Stimulated activated CD8-positive, alpha-beta memory T cell treated with anti-CD3 and anti-CD28 coated beads, Interleukin-4, amount 100 ng/mL, for 1 hour (primary cell): ENCODE measurements around the gene MOXD1.

Source experiments
- DNase-seq, 2 donors: peaks; one replicate each; pipeline ENCODE4 v3.0.0-alpha.2; 2020; ENCODE audit warnings: low read depth in 2 of 2, low spot score in 1 of 2

MOXD1 gene

DNA sequence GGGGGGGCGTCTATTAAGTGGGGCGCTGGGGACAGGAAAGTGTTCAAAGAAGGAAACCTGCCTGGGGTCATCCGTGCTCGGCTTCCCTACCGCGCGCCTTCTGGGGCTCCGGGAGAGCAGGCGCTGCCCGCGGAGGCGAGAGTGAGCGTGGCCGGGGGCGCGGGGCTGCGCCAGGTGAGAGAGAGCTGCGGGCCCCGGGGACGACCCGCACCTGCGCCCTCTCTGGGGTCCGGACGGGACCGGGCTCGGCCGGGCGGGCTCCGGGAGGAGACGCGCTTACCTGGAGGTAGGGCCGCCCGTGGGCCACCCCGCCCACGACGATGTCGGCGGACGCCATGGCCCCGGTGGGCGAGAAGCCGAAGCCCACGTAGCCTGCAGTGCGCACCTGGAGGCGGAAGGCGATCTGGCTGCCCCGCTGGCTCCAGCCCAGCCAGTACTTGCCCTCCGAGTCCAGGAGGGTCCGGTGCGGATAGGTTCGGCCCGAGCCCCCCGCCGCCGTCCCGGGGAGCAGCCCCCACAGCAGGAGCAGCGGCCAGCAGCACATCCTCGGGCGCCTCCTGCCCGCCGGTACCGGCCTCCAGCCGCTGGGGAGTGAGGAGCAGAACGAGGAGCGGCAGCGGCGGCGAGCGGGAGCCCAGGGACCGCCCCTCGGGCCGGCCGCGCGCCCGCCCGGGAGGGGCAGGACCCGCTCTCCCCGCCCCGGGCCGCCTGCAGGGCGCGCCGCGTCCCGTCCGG, at the start of gene MOXD1:
Gene MOXD1, minus strand, starts transcription at position 593 of the 735 bp plus-strand sequence. Its CDS starts 49 bp downstream, at position 544.
- DNase-seq: no peak

DNA sequence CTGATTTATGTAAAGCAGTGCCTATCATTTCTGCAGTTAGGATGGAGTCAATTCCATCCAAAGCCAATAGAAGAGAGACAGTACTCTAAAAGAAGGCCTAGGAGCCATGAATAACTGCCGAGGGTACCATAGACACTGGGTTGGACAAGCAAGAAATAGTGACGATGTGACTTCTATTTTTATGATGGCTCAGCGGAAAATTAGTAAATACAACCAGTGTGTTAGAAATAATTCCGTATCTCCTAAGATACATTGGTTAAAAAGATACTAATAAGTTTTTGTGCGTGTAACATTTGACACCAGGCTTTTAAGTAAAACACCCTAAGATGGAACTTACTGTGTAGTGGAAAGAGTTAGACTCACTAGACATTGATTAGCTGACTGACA, 45.6 kb upstream of the MOXD1 start:
- DNase-seq: no peak

DNA sequence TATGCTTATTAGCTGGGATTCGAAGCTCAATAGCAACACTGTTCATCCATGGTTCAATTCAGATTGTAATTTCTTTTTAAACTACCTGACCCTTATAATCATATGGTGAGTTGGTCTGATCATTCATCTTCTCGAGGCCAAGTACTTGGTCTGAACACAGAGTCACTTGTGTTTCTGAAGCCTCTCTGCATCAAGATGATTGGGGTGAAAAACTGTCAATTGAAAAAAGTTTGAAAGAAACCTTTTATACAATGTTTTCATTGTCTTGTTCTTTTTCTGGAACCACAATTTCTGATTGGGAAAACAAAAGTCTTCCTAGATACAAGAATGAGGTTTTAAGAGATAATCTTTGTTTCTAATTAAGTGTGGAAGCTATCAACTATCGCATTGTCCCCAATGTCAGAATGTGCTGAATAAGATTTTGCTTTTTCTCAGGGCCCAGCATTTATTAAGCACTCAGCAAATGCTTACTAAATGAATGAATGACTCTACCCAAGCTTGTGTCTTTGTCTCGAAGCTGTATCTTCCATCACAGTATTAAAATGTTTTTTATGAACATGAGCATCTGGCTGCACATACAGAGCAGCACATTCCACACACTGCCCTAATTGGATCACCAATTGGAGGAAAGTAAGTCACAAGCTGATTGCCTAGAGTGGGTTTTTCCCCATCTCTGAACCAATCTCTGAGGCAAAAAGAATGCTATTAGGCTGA, 45.0 kb upstream of the MOXD1 start:
- DNase-seq: no peak

DNA sequence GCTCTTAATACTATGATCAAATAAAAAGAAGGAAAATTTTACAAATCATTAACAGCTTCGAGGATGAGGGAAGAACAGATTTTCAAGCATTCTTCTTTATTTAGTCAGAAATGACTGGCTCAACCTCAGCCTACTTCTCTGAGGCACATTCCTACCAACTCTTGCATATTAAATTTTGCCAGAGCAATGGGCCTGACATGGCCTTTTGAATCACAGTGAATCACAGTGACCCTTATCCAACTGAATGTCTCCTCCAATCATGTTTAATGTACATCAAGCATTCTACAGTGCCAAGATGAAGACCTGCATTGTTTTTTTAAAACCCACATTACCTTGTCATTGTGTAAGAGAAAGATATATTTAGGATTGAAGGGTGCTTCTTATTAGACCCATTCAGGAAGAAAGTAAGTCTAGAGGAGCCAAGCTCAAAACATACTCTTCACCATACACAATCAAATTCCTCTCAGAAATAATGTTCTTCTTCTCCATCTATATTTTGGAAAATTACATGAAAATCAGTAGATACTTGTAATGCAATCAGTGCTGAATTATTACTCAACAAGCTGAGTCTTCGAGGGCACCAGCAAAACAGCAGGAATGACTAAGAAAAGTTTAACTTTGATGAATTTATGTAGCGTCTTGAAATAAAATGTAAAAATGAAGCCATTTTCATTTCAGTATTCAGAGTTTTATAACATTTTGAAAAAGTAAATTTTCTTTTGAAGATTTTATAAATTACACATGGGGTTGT, 44.1 kb upstream of the MOXD1 start:
- DNase-seq: no peak

DNA sequence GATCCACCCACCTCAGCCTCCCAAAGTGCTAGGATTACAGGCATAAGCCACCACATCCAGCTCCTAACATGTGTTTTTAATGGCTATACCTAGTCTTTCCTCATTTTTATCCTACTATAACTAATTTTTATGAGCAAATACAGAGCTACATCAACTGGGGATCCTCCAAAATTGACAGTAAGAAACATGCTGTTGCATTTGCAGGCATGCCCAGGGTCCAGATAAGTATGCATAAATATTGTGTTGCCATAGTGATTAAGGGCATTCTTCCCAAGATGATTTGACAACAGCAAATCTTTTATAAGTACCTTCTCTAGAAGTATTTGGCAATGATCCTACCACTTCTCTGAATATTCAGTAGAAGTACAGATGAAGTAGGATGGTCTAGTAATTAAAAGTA, 41.9 kb upstream of the MOXD1 start:
- DNase-seq: no peak

DNA sequence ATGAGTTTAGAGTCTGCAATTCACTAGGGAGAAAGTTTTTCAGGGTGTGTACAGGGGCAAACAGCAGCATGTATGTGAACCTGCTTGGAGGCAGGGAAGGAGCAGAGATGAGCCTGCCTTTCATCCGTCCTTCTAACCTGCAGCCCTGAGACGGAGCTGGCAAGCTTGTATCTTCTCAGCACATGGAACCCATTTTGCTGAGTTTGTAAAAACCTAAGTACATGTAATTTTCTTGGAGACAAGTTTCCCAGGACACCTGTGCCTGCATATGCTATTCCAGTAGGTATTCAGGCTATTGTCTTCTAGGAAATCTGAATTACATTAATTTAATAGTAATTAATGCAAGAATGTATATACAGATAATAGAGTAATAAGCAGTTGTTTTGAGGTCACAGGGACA, 28.8 kb upstream of the MOXD1 start:
- no peak for DNase-seq

DNA sequence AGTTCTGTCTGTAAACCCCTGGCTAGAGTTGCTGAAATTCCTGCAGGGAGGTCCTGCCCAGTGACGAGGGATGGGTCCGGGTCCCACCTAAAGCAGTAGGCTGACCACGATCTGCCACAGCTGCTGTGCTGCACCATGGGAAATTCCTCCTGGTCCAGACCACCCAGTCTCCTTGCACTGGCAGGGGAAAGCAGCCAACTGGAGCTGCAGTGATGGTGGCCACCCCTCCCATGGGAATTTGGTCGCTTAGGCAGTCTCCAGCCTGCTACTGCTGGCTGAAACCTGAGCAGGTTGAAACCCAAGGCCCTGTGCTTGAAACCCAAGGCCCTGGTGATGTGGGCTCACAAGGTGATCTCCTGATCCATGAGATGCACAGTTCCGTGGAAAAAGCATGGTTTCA, 23.9 kb upstream of the MOXD1 start:
- no peak for DNase-seq

DNA sequence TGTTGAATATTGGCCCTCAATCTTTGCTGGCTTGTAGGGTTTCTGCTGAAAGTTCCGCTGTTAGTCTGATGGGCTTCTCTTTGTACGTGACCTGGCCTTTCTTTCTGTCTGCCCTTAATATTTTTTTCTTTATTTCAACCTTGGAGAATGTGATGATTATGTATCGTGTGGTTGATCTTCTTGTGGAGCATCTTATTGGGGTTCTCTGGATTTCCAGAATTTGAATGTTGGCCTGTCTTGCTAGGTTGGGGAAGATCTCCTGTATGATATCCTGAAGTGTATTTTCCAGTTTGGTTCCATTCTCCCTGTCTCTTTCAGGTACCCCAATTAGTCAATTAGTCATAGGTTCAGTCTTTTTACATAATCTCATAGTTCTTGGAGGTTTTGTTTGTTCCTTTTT, 22.6 kb upstream of the MOXD1 start:
- DNase-seq: no peak

DNA sequence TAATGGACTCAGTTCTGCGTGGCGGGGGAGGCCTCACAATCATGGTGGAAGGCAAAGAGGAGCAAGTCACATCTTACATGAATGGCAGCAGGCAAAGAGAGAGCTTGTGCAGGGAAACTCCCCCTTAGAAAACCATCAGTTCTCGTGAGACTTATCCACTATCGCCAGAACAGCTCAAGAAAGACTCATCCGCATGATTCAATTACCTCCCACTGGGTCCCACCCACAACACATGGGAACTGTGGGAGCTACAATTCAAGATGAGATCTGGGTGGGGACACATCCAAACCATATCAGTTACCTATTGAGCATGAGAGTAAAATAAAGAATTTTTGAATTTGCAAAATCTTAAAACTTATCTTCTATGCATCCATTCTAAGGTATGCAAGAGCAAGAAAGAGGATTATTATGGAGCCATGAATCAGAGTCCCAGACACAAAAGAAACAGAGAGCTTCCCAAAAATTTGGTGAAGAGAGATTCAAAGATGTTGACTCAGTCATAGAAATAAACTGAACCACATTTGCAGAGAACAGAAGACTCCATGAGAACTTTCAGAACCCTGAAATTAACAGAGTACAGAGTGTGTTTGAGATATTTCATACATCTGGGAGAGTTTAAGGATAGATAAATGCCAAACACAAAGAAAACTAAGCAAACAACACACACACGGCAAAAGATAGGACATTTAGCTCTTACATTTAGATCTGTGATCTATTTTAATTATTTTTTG, 17.1 kb upstream of the MOXD1 start:
- DNase-seq: no peak

DNA sequence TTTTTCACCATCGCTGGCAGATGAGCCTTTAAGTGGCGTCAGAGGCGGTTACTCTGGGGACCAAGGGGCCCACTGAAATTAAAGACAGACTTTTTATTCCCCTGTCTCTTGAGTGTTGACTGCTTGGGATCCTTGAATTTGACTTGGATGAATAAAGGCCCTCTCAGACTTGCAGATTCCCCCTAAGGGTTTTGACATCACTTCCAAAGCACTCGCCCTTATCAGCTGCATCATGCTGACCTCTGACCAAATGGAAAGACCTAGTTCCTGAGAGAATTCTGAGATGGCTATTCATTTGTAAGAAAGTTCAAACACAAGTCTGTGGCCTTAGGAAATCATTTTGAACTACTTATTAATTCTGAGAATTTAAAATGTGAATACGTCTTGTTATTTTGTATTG, 13.5 kb upstream of the MOXD1 start:
- no peak for DNase-seq

DNA sequence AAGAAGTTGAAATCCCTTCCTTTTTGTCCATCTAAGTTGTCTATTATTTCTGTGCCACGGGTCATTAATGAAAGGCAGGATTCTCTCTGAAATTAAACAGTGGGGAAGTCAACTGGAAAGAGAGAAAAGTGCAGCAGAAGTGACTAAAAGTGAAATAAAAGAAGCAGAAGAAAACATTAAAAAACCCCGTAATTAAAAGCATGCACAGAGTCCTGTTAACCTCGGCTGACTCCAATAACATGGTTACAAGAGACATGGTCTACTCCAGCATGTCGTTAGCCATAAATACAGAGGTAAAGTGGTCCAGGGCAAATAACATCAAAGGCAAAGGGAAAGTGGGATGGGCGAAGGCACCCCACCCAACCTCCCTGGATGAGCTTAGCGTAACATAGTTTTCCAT, 13.0 kb upstream of the MOXD1 start:
- no peak for DNase-seq

DNA sequence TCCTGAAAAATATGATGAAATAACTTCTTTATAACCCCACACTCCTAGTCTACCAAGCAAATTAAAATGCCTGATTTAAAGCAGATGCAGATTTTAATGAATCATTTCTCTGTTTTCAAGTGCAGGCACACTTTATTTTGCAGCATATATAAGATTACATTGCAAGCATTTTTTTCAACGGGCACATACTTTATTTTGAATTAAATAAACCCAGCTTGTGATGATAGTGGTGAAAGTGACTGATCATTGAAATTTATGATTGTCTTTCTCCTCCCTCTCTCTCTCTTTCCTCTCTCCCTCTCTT, 12.2 kb upstream of the MOXD1 start:
- no peak for DNase-seq

DNA sequence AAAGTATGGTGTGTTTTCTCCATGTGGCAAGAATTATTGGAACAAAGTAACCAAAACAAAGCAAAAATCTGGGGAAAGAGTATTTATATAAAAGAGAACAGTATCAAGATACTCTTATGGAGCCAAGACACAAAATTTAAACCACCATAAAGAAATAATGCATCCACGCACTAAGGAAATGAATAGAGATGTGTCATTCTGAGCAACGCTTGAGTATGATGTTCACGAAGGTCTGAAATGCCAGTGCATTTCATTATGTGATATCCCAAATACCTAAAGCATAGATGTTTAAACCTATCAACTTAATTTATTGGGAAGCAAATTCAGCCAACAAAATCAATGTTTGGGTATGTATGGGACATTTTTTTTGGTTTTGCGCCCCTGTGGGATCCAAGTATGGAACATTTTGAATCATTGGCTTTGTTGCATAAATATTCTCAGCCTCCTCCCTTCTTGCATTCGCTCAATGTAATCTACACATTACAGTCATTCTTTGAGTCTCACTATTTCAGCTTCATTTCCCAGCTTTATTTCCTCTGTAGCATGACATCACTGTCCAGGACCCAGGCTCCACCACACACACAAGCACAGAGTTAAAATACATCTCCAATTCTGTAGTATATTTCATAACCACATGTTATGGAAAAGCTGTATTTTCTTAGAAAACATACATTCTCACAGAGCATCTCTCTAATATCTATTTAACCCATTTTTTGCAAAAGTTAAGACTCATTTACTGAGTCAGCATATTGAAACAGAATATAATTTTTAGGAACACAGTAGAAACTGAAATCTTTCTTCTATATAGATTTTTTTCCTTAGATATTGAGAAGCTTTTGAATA, 11.6 kb upstream of the MOXD1 start:
- no peak for DNase-seq

DNA sequence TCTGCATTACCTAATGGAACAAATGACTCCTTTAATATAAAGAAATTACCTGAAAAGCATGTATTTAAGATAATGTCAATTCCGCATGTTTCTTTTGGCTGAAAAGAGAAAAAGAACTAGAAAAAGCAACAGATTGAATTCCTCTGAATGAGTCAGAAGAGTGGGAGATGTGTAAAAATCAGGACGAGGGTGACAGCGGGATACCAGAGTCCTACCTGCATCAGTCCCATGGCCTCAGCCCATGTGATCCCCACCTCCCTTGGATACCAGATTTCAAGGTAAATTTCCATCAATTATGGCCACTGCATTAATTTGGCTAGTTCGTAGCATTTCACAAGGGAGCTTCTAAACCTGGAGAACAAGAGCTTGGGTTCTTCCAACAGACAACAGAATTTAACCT, 10.0 kb upstream of the MOXD1 start:
- no peak for DNase-seq

DNA sequence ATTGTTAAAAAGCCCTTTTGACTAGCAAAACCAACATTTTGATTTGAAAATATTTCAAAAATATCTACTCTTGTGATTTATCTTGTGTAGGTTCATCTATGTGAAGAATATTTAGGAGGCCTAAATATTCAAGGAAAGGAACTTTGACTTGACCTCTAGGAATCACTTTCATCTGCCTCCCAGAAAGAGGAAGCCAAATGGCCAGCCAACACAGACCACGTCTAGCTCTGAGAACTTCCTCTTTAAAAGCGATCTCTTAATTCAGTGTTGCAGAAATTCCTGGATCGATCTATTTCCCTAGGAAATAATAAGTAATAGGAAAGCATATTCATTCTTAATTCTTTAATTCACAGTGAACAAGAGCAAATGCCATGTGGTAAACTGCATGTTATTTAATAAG, 9.6 kb upstream of the MOXD1 start:
- no peak for DNase-seq

DNA sequence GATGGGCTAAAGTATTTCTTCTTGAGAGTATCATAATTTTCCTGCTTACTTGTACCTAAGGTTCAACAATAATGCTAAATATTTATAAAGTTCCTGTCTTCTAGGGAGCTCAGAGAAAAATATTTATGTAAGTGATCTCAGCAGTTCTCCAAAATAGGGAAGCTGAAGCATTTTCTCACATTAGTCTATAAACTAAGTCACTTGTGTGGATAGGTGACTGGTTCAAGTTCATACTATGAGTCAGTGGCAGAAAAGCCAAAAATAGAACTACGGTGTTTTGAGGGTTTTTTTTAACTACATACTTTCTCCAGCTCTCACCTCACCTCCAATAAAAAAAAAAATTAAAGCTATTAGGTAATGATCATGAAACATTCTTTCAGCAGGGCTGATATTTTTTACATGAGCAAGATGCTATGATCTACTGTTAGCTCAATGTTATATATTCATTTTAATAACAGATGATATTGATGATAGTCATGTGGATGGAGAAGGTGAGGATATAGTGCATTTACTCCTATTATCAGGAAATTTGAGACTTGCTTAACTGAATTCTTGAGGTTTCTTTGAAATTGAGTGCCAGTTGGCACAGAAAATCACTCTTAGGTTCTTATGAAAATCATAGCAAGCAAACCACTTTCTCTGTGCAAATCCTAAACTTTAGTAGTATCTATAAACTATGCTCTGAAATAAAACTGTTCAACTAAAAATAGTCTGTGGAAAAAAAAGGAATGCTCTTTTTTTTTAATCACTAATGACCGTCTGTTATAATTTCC, 4.1 kb upstream of the MOXD1 start:
- no peak for DNase-seq

DNA sequence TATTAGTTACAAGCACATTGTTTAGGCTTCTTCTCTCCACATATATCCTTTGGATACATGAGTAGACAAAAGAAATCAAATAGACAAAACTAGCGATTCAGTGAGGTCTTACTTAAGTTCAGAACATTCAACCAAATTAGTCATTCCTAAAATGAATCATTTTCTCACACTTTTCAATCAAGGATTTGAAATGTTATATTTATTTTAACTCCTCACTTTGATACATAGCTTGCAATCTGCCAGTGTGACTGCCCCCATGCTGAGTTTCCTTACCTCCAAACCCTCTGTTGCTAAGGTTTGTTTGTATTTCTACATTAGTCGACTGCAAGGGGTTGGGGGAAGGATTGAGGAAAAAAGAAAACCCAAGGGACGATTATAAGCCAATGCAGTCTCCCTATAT, 3.5 kb upstream of the MOXD1 start:
- DNase-seq: no peak

DNA sequence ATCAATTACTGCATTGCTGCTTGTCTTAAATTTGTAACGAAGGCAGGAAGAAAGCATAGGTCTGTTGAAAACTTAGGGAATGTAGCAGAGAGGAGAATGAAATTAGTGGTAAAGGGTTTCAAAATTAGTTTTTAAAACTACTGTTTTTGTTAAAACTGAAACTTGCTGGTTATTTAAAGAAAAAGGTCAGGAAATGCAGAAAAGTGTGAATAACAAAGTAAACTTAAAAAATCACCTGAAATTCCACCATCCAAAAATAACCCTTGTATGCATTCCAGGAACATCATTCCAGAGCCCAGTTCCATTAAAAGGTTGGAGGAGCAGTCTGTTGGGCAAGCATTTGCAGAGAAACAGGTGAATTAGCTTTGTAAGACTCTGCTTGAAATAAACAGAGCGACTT, 3.1 kb upstream of the MOXD1 start:
- no peak for DNase-seq

DNA sequence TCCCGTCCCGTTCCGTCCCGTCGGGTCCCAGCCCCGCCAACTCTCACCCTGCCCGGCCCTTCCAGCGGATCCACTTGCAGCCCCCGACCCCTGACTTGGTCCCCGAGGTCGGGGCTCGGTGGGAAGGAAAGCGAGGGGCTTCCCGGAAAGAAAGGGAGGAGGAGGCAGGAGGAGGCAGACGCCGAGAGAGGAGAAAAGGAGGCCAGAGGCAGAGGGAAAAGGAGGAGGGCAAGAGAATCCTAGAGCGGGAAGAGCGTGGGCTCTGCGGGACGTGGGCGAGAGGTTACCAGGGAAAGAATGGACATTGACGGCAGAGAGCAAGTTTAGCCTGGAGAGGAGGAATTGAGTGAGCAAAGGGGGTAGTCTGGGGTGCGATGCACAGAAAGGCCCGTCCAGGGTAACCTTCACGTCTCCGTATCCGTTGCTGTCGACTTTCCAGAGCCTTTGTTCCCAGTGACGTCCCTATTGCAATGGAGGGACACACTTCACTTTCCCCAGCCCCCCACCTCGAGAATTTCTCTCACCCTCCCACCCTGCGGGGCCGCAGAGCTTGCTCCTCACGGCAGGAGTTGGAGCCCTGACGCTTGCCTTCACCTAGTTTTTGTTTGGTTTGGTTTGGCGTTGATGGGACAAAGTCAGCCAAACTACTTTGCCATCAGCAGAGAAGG, 477 bp upstream of the MOXD1 start:
- no peak for DNase-seq

DNA sequence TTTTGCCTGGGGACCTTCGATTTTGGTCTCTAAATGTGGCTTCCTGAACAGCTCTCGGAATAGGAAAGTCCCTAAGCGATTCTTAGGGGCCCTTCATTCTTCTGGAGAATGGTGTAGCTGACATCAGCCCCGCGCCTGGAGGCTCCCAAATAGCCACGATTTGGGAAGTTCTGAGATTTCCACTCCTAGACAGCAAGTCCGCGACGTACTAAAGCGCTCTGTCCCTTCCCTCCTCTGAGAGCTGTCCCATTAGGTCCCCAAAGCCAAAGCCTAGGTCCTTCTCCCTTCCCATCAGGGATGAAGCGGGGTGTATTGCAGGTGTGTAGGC, 756 bp downstream of the MOXD1 start:
- DNase-seq: no peak
